Activated CD4-positive, alpha-beta T cell treated with anti-CD3 and anti-CD28 coated beads, Interleukin-2, amount 50 U/mL, for 1 hour (primary cell): ENCODE results near the gene ARHGEF35.
"Not testable (repeated sequence)": the region's sequence is repeated elsewhere in the genome, so short reads cannot be mapped to it uniquely, and the experiment has no call there.

Experiments used
- DNase-seq: peaks from one replicate; pipeline ENCODE4 v3.0.0-alpha.2; 2020

The ARHGEF35 gene

DNA sequence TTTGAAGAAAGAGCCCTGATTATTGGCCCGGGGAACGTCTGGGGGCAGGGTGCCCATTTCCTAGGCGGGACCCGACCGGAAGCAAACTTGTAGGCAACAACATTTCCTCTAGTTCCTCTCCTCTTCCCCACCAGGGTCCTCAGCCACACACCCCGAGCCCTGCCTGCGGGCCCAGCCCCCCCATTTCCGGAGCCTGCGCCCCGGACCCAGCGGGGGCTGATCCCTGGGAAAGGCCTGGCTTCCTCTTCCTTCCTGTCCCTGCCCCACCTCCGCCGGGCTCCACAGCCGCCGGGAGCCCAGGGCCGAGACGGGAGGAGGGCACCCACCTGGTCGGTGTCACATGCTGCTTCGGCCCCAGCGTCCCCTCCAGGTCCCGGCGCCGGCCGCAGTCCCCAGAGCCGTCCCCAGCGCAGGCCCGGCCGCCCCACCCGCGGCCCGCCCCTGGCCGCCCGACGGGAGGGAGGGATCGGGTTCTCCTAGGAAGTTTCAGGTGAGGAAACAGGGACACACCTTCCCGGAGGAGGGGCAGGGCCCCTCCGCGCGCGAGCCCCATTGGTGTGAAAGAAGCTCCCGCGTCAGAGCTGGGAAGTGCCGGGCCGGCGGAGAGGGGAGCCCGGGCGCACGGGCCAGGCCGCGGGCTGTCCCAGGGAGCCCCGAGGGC is at the start of gene ARHGEF35:
ARHGEF35 (minus strand) TSS at position 622 of the 661 bp plus-strand sequence. CDS start 7,450 bp downstream, outside the sequence.
- DNase-seq, result not testable (repeated sequence)

DNA sequence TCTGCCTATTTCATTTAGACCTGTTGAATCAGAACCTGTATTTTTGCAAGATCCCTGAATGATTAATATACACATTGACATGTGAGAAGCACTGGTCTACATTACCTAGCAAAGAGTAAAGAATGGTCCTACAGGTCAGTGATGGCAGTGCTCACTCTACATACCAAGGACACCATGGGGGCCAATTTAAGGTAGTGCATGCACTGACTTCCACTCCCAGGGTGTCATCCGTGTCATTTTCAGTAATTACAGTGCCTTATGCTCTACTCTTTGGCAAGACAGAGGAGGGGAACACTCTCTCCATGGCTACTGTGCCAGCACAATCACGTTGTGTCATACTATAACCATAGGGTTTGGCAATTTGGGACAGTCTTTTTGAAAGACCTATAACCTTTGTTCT is 49.7 kb upstream of the ARHGEF35 start:
- DNase-seq, result not testable (repeated sequence)

DNA sequence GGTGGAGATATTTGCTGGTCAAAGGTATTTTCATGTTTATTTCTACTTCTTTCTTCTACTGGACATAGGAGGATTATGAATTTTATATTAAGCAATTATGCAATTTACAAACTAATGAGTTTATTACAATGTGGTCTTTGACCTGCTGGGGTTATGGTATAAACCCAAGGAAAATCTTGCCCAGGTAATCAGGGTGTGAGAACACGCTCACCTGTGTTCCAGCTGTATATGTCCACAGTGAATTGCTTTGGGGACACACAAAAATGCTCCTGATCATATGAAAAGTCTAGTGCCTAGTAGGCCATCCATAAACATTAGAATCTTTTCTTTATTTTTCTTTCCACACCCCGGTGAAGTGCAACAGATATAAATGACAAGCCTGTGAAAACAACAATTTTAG is 43.7 kb upstream of the ARHGEF35 start, which contains the start of gene OR2A42:
OR2A42 (minus strand) TSS at position 241 of the 400 bp plus-strand sequence. CDS start 6,762 bp downstream, outside the sequence.
- DNase-seq, result not testable (repeated sequence)

DNA sequence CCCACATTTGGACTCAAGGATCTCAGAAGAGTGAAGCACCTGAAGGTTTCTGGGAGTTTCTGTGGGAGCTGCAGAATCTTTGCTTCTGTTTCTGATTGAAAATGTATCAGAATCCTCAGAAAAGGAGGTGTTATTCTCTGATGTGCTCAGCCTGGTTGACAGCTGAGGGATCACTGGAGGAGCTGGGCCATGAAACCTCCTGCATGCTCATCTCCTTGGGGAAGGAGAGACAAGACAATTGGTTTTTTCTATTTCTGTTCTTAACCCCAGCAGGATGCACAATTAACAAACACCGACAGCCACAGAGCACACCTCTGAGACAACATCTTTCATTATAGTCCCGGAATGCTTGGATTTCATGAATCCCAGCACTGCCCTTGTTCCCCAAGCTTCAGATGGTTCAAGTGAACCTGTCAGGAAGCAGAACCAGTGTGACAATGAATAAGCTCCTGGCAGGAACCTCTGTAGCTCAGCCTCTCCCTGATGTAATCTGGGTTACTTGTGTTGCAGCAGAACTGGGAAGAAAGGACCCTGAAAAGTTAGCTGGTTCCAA is 43.0 kb upstream of the ARHGEF35 start:
- not testable (repeated sequence) for DNase-seq

DNA sequence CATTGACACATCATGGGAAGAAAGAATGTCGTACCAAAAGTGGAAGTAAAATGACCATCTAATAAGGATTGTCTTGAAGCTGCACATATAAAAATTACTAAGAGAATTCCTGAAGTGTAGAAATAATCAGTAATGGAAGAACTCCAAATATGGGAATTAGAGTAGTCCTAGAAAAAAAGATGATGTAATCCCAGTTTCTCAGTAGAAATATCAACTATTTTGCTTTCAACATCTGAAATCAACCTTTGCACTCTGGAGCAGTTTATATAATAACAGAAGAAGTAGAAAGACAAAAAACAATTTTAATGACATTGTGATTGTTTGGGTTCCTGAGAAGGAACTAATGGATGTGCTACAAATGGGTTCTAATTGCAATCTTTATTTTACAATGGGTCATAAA is 37.4 kb upstream of the ARHGEF35 start:
- not testable (repeated sequence) for DNase-seq

DNA sequence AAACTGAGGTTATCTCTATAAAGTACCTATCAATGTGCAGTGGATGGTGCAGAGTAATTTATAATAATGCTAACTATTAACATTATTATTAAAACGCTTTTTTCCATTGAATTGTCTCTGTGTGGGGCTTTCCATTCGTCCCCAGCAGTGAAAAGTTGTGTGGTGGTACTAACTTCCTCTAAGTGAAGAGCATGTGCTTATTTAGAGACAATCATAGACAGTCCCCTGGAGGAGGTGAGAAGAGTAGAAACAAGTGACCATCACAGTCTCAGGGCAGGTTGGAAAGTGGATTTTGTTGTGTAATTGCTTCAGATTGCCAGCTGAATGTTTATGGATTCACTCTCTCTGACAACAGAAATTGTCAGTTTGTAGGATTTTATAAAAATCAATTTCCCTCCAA is 35.4 kb upstream of the ARHGEF35 start:
- DNase-seq, result not testable (repeated sequence)

DNA sequence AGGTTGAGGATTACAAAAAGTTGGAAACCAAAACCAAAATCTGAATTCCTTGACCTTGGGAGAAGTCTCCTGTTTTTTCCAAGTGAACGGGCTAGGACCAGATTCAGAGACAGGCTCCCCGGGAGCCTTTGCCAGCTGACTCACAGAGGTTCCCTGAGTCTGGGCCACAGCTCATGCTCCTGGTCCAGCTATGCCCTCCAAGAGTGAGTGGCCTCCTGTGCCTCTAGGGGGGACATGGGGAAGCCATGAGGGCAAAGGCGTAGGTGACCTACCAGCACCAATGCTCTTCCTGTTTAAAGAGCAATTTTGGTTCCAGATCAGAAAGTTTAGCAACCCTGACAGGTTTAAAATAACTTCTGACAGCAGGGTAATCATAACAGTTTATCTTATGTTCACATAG is 33.2 kb upstream of the ARHGEF35 start:
- DNase-seq, result not testable (repeated sequence)

DNA sequence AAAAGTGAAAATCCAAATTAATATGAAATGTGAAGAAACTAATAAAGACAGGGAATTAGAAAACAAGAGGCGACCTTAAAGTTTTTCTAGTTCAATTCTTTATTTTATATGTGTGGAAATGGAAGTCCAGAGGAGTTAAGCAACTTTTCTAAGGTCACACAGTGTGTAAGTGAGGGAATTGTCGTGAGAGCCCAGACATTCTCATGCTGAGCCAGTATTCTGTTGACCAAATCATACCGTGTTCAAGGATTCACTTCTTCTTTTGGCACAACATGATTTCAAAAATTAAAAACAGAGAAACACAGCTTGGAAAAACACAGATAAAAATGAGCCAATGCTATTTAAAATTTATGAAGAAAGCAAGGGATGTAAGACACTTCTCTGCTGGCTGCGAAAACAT is 31.2 kb upstream of the ARHGEF35 start:
- not testable (repeated sequence) for DNase-seq

DNA sequence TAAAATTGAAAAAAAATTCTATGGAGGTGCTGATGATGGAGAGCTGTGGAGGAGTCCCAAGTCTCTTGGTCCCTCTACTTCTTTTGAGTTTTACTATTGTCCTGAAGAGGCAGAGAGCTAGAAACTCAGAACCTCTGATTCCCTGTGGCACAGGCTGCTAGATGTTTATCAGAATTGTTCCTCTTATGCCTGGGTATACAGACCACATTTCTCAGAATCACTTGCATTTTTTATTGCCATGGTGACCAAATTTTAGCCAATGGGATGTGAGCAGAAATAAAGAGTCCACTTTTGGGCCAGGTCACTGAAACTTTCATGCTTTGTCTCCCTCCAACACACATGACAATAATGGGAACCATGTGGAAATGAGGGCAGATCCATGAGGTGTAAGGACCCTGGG is 28.0 kb upstream of the ARHGEF35 start:
- not testable (repeated sequence) for DNase-seq

DNA sequence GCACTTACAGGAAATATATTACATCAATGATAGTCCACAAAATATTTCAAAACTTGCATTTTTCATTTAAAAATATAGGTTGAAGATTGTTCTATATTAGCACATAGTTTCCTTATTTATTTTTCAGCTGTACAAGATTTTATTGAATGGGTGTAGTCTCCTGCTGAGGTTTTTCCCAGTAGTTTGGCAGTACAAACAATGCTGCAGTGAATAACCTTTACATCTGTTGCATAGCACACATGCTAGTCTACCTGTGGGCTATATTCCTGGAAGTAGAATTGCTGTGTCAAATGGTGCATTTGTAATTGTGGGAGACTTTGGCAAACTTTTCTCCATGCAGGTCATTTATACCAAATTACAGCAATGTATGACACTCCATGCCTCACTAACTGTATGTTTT is 24.9 kb upstream of the ARHGEF35 start:
- DNase-seq, result not testable (repeated sequence)

DNA sequence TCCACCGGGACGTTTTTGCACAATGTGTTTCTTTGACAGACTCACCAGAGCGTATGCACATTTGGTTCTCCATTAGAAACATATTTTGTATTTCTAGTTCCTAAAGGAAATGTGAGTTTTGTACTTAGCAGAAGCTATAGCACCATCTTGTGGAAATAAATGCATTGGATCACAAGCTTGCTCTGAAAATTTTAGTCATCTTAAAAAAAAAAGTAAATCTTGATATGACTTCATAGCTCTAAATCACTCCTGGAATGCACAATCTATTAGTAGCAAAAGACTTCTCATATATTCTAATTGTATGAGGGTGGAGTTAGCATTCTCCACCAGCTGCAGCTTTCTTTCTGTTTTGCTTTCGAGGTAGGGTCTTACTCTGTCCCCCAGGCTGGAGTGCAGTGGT is 23.5 kb upstream of the ARHGEF35 start:
- DNase-seq, result not testable (repeated sequence)

DNA sequence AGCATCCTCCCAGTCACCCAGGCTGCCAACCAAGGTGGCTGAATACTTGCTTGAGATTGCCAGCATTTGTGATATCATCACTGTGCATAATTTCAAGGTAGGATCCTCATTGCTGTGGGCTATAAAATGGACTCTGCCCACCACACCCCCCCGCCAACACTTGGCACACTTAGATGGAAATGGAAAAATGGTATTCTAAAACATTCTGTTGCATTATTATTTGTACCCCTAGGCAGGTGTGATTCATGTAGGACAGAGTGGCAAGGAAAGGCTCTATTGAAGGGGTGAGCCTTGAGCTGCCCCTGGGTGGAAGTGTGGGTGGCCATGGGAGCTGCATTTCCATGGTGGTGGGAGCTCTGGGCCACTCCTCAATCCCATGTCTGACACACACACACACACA is 22.9 kb upstream of the ARHGEF35 start:
- not testable (repeated sequence) for DNase-seq

DNA sequence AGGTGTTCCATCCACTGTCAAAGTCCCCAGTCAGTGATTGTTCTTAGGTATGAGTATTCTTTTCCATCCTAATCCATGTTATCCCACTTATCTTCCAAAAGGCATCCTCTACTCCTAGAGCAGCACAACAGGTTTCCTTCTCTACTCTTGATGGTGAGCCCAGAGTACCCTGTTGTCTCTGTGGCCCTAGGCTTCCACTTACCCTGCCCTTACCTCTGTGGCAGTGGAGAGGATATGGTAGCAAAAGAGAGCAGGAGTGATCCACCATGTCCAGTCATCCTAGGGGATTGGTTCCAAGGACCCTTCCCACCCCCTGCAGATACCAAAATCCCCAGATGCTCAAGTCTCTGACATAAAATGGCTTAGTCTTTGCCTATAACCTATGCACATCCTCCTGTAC is 21.6 kb upstream of the ARHGEF35 start:
- DNase-seq, result not testable (repeated sequence)

DNA sequence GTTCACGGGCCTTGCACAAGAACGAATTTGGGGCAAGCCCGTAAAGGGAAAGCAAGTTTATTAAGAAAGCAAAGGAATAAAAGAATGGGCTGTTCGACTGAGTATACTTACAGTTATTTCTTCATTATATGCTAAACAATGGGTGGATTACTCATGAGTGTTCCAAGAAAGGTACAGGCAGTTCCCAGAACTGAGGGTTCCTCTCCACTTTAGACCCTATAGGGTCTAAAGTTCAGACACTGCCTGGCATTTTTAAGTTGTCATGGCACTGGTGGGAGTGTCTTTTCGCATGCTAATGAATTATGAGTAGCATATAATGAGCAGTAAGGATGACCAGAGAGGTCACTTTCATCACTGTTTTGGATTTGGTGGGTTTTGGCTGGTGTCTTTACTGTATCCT is 9.7 kb upstream of the ARHGEF35 start:
- DNase-seq, result not testable (repeated sequence)

DNA sequence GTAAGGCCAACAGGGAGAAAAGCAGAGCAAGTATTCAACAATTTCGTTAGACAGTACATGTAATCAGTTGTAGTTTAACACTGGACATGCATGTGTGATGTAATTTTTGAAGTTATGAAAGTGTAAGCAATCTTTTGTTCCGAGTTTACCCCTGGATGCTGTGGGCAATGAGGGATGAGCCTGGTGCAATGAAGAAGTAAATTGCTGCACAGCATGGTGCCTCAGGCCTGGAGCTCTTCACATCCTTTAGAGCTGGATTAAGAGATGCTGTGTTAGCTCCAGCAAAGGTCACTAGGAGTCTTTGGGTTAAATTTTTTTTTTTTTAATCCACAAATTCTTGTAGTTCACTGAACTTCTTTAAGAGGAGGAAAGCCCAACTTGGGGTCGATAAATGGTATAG is 7.5 kb upstream of the ARHGEF35 start:
- DNase-seq, result not testable (repeated sequence)

DNA sequence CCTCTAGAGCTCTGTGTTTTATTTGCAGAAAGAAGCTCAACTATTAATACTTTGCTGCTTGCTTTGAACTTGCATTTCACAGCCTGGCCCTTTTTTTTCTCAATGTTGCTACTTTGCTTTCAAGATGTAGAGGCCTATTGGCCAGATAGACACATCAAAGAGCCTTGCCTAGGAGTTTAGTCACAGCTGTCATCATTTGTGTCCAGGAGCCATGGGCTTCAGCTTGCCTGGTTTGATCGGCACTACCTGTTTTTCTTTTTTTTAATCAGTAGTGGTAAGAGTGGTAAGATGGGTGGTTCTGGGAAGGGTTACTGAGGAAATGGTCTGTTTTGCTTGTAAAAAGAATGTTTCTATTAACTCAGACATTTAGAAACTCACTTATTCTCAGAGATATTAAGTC is 6.3 kb upstream of the ARHGEF35 start:
- not testable (repeated sequence) for DNase-seq

DNA sequence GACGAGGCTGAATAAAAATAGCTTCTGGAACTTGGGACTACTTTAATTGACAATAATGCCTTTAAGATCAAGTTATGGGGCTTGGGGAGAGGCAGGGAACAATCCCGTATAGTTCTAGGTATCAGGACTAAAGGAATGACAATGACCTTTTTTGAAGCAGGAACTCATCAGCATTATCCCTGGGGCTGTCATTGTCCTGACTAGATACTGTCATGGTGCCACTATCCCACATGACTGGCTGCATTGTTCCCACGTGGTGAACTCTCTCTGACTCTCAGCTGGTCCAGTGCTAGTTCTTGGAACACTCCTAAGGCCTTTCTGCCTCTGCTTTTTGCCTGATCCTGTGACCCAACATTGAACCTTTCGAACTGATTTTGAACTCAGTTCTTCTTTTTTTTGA is 3.3 kb upstream of the ARHGEF35 start:
- DNase-seq, result not testable (repeated sequence)

DNA sequence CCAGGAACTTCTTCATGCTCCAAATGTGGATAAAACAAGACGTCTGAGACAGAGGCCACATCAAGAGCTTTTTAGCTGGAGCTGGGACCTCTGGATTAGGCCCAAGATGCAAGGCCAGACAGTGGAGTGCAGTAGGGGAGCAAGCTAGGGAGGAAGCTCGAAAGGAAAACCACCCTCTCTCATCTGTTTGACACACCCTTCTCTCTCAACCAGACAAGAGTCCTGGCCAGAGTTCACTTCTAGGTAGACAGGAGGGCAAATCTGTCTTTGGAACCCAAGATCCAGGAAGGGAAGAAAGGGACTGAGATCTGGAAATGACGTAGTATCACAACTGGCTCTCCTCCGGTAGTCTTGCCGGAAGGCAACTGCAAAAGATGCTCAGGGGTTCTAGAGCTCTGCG is 1.2 kb downstream of the ARHGEF35 start:
- DNase-seq, result not testable (repeated sequence)

DNA sequence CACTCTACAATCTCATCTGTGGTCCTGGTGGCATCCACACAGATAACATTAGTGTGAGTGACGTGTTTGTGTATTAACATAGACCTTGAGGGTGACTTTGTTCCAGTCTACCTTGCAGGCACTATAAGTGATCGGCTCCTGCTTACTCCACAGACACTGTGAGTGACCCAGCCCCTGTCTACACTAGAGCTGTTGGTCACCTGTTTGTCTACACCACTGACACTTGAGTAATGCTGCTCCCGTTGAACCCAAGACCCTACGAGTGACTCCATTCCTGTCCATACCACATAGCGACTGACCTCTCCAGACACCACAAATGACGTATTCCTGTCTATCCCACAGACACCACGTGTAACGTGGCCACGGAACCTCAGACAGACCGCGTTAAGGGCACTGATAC is 1.9 kb downstream of the ARHGEF35 start:
- not testable (repeated sequence) for DNase-seq

DNA sequence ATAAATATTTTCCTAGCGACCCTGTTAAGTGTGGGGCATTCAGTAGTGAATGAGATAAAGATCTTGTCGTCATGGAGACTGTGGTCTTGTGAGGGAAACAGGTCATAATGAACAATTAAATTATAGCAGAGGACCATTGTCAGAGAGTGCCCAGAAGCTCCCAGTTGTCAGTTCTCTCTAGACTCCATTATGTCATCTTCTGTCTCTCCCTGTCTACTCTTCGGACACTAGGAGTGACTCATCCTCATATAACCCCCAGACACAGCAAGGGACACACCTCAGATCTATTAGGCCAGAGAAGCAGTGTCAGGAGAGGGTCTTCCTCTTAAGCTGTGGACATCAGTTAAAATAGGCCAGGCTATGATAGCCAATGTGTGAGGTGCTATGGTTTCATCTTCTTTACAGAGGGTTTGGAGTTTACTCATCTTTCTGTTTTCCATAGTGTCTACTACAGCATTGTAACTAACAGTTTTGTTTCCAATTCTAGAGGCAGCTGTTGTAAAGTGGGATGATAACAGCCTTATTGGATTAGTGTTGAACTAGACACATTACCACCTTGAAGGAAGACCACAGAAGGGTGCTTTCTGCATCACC is 7.0 kb downstream of the ARHGEF35 start:
- DNase-seq, result not testable (repeated sequence)

DNA sequence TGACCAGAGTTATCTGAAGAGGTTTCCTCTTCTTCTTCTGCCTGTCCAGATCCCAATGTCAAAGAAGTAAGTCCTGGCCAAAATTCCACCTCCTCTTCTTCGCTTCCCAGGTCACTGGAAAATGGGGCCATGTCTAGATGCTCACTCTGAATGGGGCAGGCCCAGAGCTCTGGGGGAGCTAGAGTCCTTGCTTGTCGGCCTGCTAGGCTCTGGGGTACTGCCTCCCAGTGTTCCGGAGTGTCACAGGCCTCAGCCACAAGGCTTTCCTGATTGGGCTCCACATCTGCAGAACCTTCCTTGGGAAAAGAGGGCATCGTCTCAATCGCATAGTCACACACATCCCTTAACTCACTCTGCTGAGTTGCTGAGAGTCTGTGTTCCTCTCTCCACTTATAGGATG is 7.8 kb downstream of the ARHGEF35 start:
- DNase-seq, result not testable (repeated sequence)

DNA sequence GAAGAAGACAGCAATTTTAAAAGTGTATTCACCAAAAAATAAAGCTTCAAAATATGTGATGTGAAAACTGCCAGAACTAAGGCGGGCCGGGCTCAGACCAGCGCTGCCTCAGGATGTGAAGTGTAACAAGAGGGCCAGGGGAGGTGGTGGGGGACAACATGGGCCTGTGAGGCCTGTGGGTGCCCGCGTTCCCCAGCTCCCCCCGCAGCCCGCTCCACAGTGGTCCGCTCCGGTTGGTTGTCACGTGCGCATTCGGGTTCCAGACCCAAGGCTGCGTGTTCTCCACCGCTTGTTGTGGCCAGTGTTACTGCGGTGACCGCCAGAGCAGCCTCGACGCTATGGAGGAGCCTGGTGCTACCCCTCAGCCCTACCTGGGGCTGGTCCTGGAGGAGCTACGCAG is 12.5 kb downstream of the ARHGEF35 start, which contains the start of gene CTAGE4:
CTAGE4 (plus strand) TSS at position 301 of the 400 bp plus-strand sequence; CDS start at position 339, 38 bp downstream.
- DNase-seq, result not testable (repeated sequence)

DNA sequence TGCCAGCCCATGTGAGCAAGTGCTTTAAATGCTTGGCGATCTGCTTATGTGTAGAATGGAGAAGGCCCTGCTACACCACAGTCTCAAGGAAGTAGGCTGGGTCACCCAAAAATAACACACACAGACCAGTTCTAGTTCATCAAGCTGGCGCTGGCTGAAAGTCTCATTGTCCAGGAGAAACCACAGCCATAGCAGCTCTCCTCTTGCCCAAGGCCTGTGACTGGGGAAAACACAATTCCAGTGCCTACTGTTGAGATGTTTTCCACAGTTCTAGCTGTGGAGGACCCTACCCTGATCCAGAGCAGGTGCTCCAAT is 16.5 kb downstream of the ARHGEF35 start:
- not testable (repeated sequence) for DNase-seq
